ENCODE measurements around the gene IGFL4.

The IGFL4 gene

GRCh38 chr19:46035546-46035945, 5.3 kb downstream of the IGFL4 start:
- Histone ChIP-seq H3K9me3 (ENCODE audit: control insufficient read depth in 2 of 2, low read length in 2 of 2) (no peaks in the 10 kb centered on the region), H3K36me3 (ENCODE audit: control insufficient read depth in 2 of 2, insufficient read depth in 2 of 2, low read length in 2 of 2) (no peaks in the 10 kb centered on the region), H3K9ac (ENCODE audit: low read length in 2 of 2) (no peak overlapping the region), H3K27ac (ENCODE audit: low read length) (no peak overlapping the region), H3K4me1 (ENCODE audit: control insufficient read depth, insufficient read depth, low read length) (no peaks in the 10 kb centered on the region), H3K4me3 (ENCODE audit: low read length in 2 of 2) (no peak overlapping the region), H3K27me3 (ENCODE audit: control insufficient read depth in 1 of 2, insufficient read depth in 2 of 2, low read length in 2 of 2) (peaks cover 9 to 12% of the 10 kb centered on the region in 2 donors)

- H3K36me3 ChIP-seq (ENCODE audit: control insufficient read depth in 2 of 2, insufficient read depth in 2 of 2, low read length in 2 of 2): no peaks in the 10 kb centered on the region
- no peaks in the 10 kb centered on the region for H3K4me1 ChIP-seq (ENCODE audit: control insufficient read depth, insufficient read depth, low read length)
- no peak overlapping the region for H3K27ac ChIP-seq (ENCODE audit: low read length)
Measured at GRCh38 chr19:46033401-46033800, 7.4 kb downstream of the IGFL4 start.

GRCh38 chr19:46032597-46033025, 8.2 kb downstream of the IGFL4 start:
- H3K9ac ChIP-seq (ENCODE audit: low read length in 2 of 2): no peak overlapping the region
- no peaks in the 10 kb centered on the region for H3K36me3 ChIP-seq (ENCODE audit: control insufficient read depth in 2 of 2, insufficient read depth in 2 of 2, low read length in 2 of 2)
- H3K4me1 ChIP-seq (ENCODE audit: control insufficient read depth, insufficient read depth, low read length): no peaks in the 10 kb centered on the region
- H3K9me3 ChIP-seq (ENCODE audit: control insufficient read depth in 2 of 2, low read length in 2 of 2): no peaks in the 10 kb centered on the region
- no peak overlapping the region for H3K4me3 ChIP-seq (ENCODE audit: low read length in 2 of 2)
- H3K27me3 ChIP-seq (ENCODE audit: control insufficient read depth in 1 of 2, insufficient read depth in 2 of 2, low read length in 2 of 2): peaks cover 5 to 6% of the 10 kb centered on the region in 2 donors
- H3K27ac ChIP-seq (ENCODE audit: low read length): no peak overlapping the region

More at GRCh38 chr19:46033401-46033800, 7.4 kb downstream of the IGFL4 start:
- Histone ChIP-seq H3K27me3 (ENCODE audit: control insufficient read depth in 1 of 2, insufficient read depth in 2 of 2, low read length in 2 of 2) (peaks cover 5 to 6% of the 10 kb centered on the region in 2 donors), H3K9ac (ENCODE audit: low read length in 2 of 2) (no peak overlapping the region), H3K4me3 (ENCODE audit: low read length in 2 of 2) (no peak overlapping the region), H3K9me3 (ENCODE audit: control insufficient read depth in 2 of 2, low read length in 2 of 2) (no peaks in the 10 kb centered on the region)

DNA sequence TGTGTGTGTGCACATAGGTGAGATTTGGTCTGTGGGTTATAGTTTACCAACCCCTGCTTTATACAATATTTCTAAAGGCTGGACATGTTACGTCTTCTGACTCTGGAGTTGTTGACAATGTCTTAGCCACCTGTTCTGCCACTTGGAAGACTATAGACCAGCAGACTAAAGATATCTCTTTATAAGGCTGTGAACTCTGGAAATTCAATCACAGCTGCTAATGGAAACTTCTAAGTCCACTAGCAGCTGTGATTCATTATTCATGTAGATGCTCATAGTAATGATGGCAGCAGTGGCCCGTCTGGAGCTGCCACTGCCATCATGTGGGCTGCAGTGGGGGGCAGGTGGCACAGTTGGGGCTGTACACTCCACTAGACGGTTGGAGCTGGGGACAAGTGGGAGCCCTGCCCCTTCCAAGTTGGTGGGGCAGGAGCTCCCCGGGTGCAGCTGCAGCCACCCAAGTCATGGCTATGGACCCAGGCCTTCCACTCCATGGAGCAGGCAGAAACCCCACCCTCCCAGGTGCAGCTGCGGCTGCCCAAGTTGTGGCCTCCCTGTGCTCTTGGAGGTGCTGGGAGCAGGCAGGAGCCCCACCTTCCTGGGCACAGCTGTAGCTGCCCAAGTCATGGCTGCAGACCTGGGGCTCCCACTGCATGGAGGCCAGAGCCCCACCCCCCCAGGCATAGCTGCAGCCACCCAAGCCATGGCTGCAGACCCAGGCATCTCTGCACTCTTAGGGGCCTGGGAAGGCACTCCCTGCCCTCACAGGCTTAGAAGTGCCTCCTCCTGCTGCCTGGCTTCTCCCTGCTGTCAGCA, 8.8 kb downstream of the IGFL4 start:
- no peaks in the 10 kb centered on the region for H3K9me3 ChIP-seq (ENCODE audit: control insufficient read depth in 2 of 2, low read length in 2 of 2)
- peaks cover 5 to 6% of the 10 kb centered on the region in 2 donors for H3K27me3 ChIP-seq (ENCODE audit: control insufficient read depth in 1 of 2, insufficient read depth in 2 of 2, low read length in 2 of 2)
- no peaks in the 10 kb centered on the region for H3K4me1 ChIP-seq (ENCODE audit: control insufficient read depth, insufficient read depth, low read length)

GRCh38 chr19:46030812-46031550, 9.8 kb downstream of the IGFL4 start:
- H3K4me1 ChIP-seq (ENCODE audit: control insufficient read depth, insufficient read depth, low read length): no peaks in the 10 kb centered on the region
- H3K27ac ChIP-seq (ENCODE audit: low read length): no peak overlapping the region
- no peaks in the 10 kb centered on the region for H3K36me3 ChIP-seq (ENCODE audit: control insufficient read depth in 2 of 2, insufficient read depth in 2 of 2, low read length in 2 of 2)
- peaks cover 14 to 15% of the 10 kb centered on the region in 2 donors for H3K27me3 ChIP-seq (ENCODE audit: control insufficient read depth in 1 of 2, insufficient read depth in 2 of 2, low read length in 2 of 2)
- H3K4me3 ChIP-seq (ENCODE audit: low read length in 2 of 2): no peak overlapping the region
- H3K9ac ChIP-seq (ENCODE audit: low read length in 2 of 2): no peak overlapping the region
- H3K9me3 ChIP-seq (ENCODE audit: control insufficient read depth in 2 of 2, low read length in 2 of 2): no peaks in the 10 kb centered on the region

More for the DNA sequence above, 8.8 kb downstream of the IGFL4 start:
- H3K9ac ChIP-seq (ENCODE audit: low read length in 2 of 2): no peak overlapping the region
- H3K27ac ChIP-seq (ENCODE audit: low read length): no peak overlapping the region
- no peaks in the 10 kb centered on the region for H3K36me3 ChIP-seq (ENCODE audit: control insufficient read depth in 2 of 2, insufficient read depth in 2 of 2, low read length in 2 of 2)
- H3K4me3 ChIP-seq (ENCODE audit: low read length in 2 of 2): no peak overlapping the region

GRCh38 chr19:46025835-46026234, 15.0 kb downstream of the IGFL4 start:
- Histone ChIP-seq H3K4me1 (ENCODE audit: control insufficient read depth, insufficient read depth, low read length) (no peaks in the 10 kb centered on the region), H3K9ac (ENCODE audit: low read length in 2 of 2) (no peak overlapping the region), H3K27me3 (ENCODE audit: control insufficient read depth in 1 of 2, insufficient read depth in 2 of 2, low read length in 2 of 2) (peaks cover 27 to 38% of the 10 kb centered on the region in 2 donors), H3K36me3 (ENCODE audit: control insufficient read depth in 2 of 2, insufficient read depth in 2 of 2, low read length in 2 of 2) (no peaks in the 10 kb centered on the region), H3K4me3 (ENCODE audit: low read length in 2 of 2) (no peak overlapping the region), H3K9me3 (ENCODE audit: control insufficient read depth in 2 of 2, low read length in 2 of 2) (no peaks in the 10 kb centered on the region), H3K27ac (ENCODE audit: low read length) (no peak overlapping the region)

DNA sequence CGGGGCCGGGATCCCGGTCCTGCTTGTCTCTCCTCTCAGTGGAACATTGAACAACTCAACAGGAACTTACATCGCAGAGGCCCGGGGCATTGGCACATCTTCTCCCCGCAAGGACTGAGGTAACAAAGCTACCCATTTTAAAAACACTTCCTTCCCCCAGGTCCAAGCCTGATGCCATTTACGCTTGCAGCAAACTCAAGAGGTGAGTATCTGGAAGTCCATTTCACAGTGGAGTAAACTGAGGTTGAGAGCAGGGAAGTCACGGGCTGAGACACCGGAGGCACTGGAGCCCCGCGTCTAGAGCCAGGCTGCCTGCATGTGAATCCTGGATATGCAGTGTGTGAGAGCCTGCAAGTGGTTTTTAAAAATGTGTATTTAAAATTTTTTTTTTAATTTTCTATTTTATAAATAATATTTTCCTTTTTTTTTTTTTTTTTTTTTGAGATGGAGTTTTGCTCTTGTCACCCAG, 17.5 kb downstream of the IGFL4 start:
- H3K9ac ChIP-seq (ENCODE audit: low read length in 2 of 2): no peak overlapping the region
- no peak overlapping the region for H3K4me3 ChIP-seq (ENCODE audit: low read length in 2 of 2)
- H3K27ac ChIP-seq (ENCODE audit: low read length): no peak overlapping the region
- H3K4me1 ChIP-seq (ENCODE audit: control insufficient read depth, insufficient read depth, low read length): no peaks in the 10 kb centered on the region
- H3K27me3 ChIP-seq (ENCODE audit: control insufficient read depth in 1 of 2, insufficient read depth in 2 of 2, low read length in 2 of 2): peaks cover 25 to 33% of the 10 kb centered on the region in 2 donors
- H3K9me3 ChIP-seq (ENCODE audit: control insufficient read depth in 2 of 2, low read length in 2 of 2): no peaks in the 10 kb centered on the region
- H3K36me3 ChIP-seq (ENCODE audit: control insufficient read depth in 2 of 2, insufficient read depth in 2 of 2, low read length in 2 of 2): peaks cover 0 to 3% of the 10 kb centered on the region in 2 donors

- no peaks in the 10 kb centered on the region for H3K9me3 ChIP-seq (ENCODE audit: control insufficient read depth in 2 of 2, low read length in 2 of 2)
- H3K27ac ChIP-seq (ENCODE audit: low read length): no peak within 1 kb of the TSS
- H3K4me1 ChIP-seq (ENCODE audit: control insufficient read depth, insufficient read depth, low read length): no peaks in the 10 kb centered on the region
- H3K9ac ChIP-seq (ENCODE audit: low read length in 2 of 2): no peak within 1 kb of the TSS
- peaks cover 25 to 33% of the 10 kb centered on the region in 2 donors for H3K27me3 ChIP-seq (ENCODE audit: control insufficient read depth in 1 of 2, insufficient read depth in 2 of 2, low read length in 2 of 2)
- H3K4me3 ChIP-seq (ENCODE audit: low read length in 2 of 2): no peak within 1 kb of the TSS
- H3K36me3 ChIP-seq (ENCODE audit: control insufficient read depth in 2 of 2, insufficient read depth in 2 of 2, low read length in 2 of 2): peaks cover 0 to 3% of the 10 kb centered on the region in 2 donors
Measured at GRCh38 chr19:46022431-46023310, 18.1 kb downstream of the IGFL4 start, which contains the start of gene PGLYRP1. Gene PGLYRP1, minus strand, starts transcription at chr19:46023053. Its CDS starts 32 bp downstream, at chr19:46023021.

DNA sequence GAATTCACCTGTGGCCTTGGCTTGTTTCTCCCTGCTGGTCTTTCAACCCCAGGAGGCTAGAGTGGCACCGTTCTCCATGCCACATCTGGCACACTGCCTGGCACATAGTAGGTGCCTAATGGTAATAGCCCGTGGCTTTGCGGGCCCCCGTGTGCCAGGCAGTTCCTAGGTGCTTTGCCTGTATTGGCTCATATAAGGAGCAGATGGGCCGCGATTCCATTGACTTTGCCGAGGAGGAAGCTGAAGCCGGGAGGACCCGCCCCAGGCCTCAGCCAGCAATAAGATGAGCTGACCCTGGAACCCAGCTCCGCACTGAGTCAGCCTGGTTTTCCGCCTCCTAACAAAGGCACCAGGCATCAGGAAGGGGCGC, 18.8 kb downstream of the IGFL4 start:
- no peak overlapping the region for H3K9ac ChIP-seq (ENCODE audit: low read length in 2 of 2)
- no peaks in the 10 kb centered on the region for H3K9me3 ChIP-seq (ENCODE audit: control insufficient read depth in 2 of 2, low read length in 2 of 2)
- no peak overlapping the region for H3K27ac ChIP-seq (ENCODE audit: low read length)
- peaks cover 25 to 33% of the 10 kb centered on the region in 2 donors for H3K27me3 ChIP-seq (ENCODE audit: control insufficient read depth in 1 of 2, insufficient read depth in 2 of 2, low read length in 2 of 2)
- H3K36me3 ChIP-seq (ENCODE audit: control insufficient read depth in 2 of 2, insufficient read depth in 2 of 2, low read length in 2 of 2): peaks cover 0 to 3% of the 10 kb centered on the region in 2 donors
- H3K4me1 ChIP-seq (ENCODE audit: control insufficient read depth, insufficient read depth, low read length): no peaks in the 10 kb centered on the region
- H3K4me3 ChIP-seq (ENCODE audit: low read length in 2 of 2): no peak overlapping the region

DNA sequence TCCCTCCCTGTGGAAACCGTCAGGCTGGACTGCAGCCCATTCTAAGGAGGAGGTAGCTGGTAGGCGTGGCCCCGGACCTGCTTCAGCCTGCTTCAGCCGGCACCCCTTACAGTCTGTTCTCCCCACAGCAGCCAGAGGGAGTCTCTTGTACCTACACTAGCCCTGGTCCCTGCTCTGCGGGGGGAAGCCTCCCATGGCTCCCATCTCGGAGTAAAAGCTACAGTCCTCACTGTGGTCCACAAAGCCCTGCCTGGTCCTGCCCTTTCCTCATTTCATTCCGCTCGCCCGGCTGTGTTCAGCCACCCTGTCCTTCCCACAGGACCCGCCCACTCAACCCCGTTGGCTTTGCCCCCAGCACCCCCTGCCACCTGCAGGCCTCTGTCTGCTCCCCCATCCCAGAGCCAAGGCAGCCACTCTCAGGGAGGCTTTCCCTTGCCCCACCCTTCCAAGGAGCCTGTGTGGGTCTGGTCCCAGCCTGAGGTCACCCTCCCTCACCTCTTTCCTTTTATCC, 19.2 kb downstream of the IGFL4 start:
- peaks cover under 1% of the 10 kb centered on the region for H3K4me1 ChIP-seq (ENCODE audit: control insufficient read depth, insufficient read depth, low read length)
- peaks cover 0 to 3% of the 10 kb centered on the region in 2 donors for H3K36me3 ChIP-seq (ENCODE audit: control insufficient read depth in 2 of 2, insufficient read depth in 2 of 2, low read length in 2 of 2)
- H3K9me3 ChIP-seq (ENCODE audit: control insufficient read depth in 2 of 2, low read length in 2 of 2): no peaks in the 10 kb centered on the region
- peaks cover 22 to 30% of the 10 kb centered on the region in 2 donors for H3K27me3 ChIP-seq (ENCODE audit: control insufficient read depth in 1 of 2, insufficient read depth in 2 of 2, low read length in 2 of 2)
- no peak overlapping the region for H3K4me3 ChIP-seq (ENCODE audit: low read length in 2 of 2)
- H3K9ac ChIP-seq (ENCODE audit: low read length in 2 of 2): no peak overlapping the region
- H3K27ac ChIP-seq (ENCODE audit: low read length): no peak overlapping the region
